PC-9 (cell line): Measurements from ENCODE around the gene GIGYF2. TPM values are rescaled to one million over a fixed set of nuclear protein-coding genes. Genes with fewer than 3 reads are reported as not detected.

Source experiments
- BruUV-seq: library from RNA; stranded (reverse); fragments of 400-500 nt; replicated peaks from 2 replicates; lab custom pipeline; 2021; lab: Mats Ljungman, UMichigan
- CTCF ChIA-PET: fragments of 300-600 bp; sonication (Branson Sonifier 250); formaldehyde crosslinking; loops from one replicate; lab custom pipeline; 2022; ENCODE audit warnings: antibody characterized with exemption; lab: Charles Lee
- POLR2A ChIA-PET: fragments of 300-600 bp; sonication (Branson Sonifier 250); formaldehyde crosslinking; loops from one replicate; lab custom pipeline; 2022; ENCODE audit warnings: antibody characterized with exemption; ENCODE audit not compliant: unreplicated experiment; lab: Charles Lee
- DNase-seq, 2 experiments: peaks; one replicate each; pipeline versions ENCODE4 v3.0.0 to v3.0.0-alpha.2; 2015 to 2022; ENCODE audit warnings: mixed read lengths in 1 of 2
- H2AFZ ChIP-seq: fragments of 200-600 bp; sonication (generic); 2 replicates; pipeline ENCODE4 v1.8.1; 2017; ENCODE audit warnings: antibody characterized with exemption
- H3F3A ChIP-seq: fragments of 200-600 bp; sonication (generic); 2 replicates; pipeline ENCODE4 v1.8.1; 2017; ENCODE audit warnings: antibody characterized with exemption, mild to moderate bottlenecking, low read depth; ENCODE audit not compliant: insufficient read depth
- H3K27ac ChIP-seq: fragments of 200-600 bp; sonication (generic); 2 replicates; pipeline ENCODE4 v1.6.1; 2016; ENCODE audit warnings: mixed run types
- H3K27me3 ChIP-seq: fragments of 200-600 bp; sonication (generic); 2 replicates; pipeline ENCODE4 v1.6.1; 2016; ENCODE audit warnings: low read depth, mixed run types; ENCODE audit not compliant: insufficient read depth
- H3K36me3 ChIP-seq: fragments of 200-600 bp; sonication (generic); 2 replicates; pipeline ENCODE4 v1.6.1; 2016; ENCODE audit warnings: low read depth, mixed run types
- H3K4me1 ChIP-seq: fragments of 200-600 bp; sonication (generic); replicated peaks from 2 replicates; pipeline ENCODE4 v1.6.1; 2016; ENCODE audit warnings: mixed run types; ENCODE audit not compliant: insufficient read depth
- H3K4me2 ChIP-seq: fragments of 200-600 bp; sonication (generic); 2 replicates; pipeline ENCODE4 v1.6.1; 2017; ENCODE audit warnings: mixed run types
- H3K4me3 ChIP-seq: fragments of 200-600 bp; sonication (generic); 2 replicates; pipeline ENCODE4 v1.6.1; 2016; ENCODE audit warnings: mixed run types
- H3K79me2 ChIP-seq: fragments of 200-600 bp; sonication (generic); 2 replicates; pipeline ENCODE4 v1.6.1; 2017; ENCODE audit warnings: low read depth, mixed run types
- H3K9me2 ChIP-seq: fragments of 200-600 bp; sonication (generic); 2 replicates; pipeline ENCODE4 v1.8.1; 2017; ENCODE audit warnings: mild to moderate bottlenecking; ENCODE audit not compliant: insufficient read depth
- H3K9me3 ChIP-seq: fragments of 200-600 bp; sonication (generic); 2 replicates; pipeline ENCODE4 v1.8.1; 2016; ENCODE audit warnings: low read depth; ENCODE audit not compliant: insufficient read depth
- H4K20me1 ChIP-seq: fragments of 200-600 bp; sonication (generic); 2 replicates; pipeline ENCODE4 v1.8.1; 2017; ENCODE audit not compliant: insufficient read depth
- CTCF ChIP-seq: fragments of 200-600 bp; sonication (generic); conservative IDR thresholded peaks from 2 replicates; pipeline ENCODE4 v1.6.1; 2017; ENCODE audit warnings: mixed run types, antibody characterized with exemption, mild to moderate bottlenecking, moderate library complexity
- EZH2 ChIP-seq: fragments of 200-600 bp; sonication (generic); IDR thresholded peaks from 2 replicates; pipeline ENCODE4 v1.8.0; 2017; ENCODE audit warnings: antibody characterized with exemption, low read depth
- intact Hi-C: fragments of 100-400 bp; cut with micrococcal nuclease; formaldehyde crosslinking; loops from one replicate; pipeline ENCODE4 v1.10.0; 2022; ENCODE audit not compliant: unreplicated experiment
- total RNA-seq: library from RNA; stranded (reverse); gene quantifications from 2 replicates; pipeline ENCODE4 v1.2.3, GENCODE V29; 2021

Gene GIGYF2
- total RNA-seq, 1 experiment from 2014 or later, result 86.4 TPM

GRCh38 chr2:232869138-232870017 lies 172.2 kb downstream of the GIGYF2 start:
- Histone ChIP-seq H3K79me2 (no peaks in the 10 kb centered on the region), H3K4me3 (no peak overlapping the region), H3K4me2 (no peak overlapping the region), H3F3A (peaks cover 8% of the 10 kb centered on the region; the same call in 1 of the 2 replicates), H3K9me3 (no peaks in the 10 kb centered on the region), H3K4me1 (no peaks in the 10 kb centered on the region), H2AFZ (no peak overlapping the region), H3K9me2 (no peaks in the 10 kb centered on the region), H3K27me3 (no peaks in the 10 kb centered on the region), H3K27ac (no peak overlapping the region), H3K36me3 (no peaks in the 10 kb centered on the region), H4K20me1 (no peaks in the 10 kb centered on the region)
- BruUV-seq, result no TSS peak
- intact Hi-C loops, result no loop called here
- ChIA-PET CTCF (no interaction called here), POLR2A (interaction anchor here (0.6 kb wide), 1 partner anchor 374 kb away, joined by 7 read pairs; no protein-coding TSS in a partner anchor)
- no peak for DNase-seq
- TF ChIP-seq EZH2, result no peak
- no peak for TF ChIP-seq CTCF

- BruUV-seq, result no TSS peak
- Histone ChIP-seq H3K4me3 (no peak within 1 kb of the TSS), H2AFZ (no peak within 1 kb of the TSS), H3F3A (peaks cover 14% of the 10 kb centered on the region; the same call in 1 of the 2 replicates), H3K36me3 (no peaks in the 10 kb centered on the region), H4K20me1 (no peaks in the 10 kb centered on the region), H3K79me2 (no peaks in the 10 kb centered on the region), H3K9me2 (no peaks in the 10 kb centered on the region), H3K4me1 (no peaks in the 10 kb centered on the region), H3K27me3 (no peaks in the 10 kb centered on the region), H3K9me3 (no peaks in the 10 kb centered on the region), H3K27ac (no peak within 1 kb of the TSS), H3K4me2 (no peak within 1 kb of the TSS)
- no peak for TF ChIP-seq EZH2
- no peak for TF ChIP-seq CTCF
- POLR2A ChIA-PET, result interaction anchor here (0.6 kb wide), 1 partner anchor 373 kb away, joined by 7 read pairs; no protein-coding TSS in a partner anchor
- DNase-seq, result no peak
- intact Hi-C loops, result no loop called here
- CTCF ChIA-PET, result no interaction called here
Measured at GRCh38 chr2:232870018-232870765, 173.1 kb downstream of the GIGYF2 start, which contains the start of gene SNORC. Gene SNORC (plus strand): TSS chr2:232870264. CDS start chr2:232870342, 78 bp downstream.

GRCh38 chr2:232870766-232871371 lies 173.7 kb downstream of the GIGYF2 start:
- Histone ChIP-seq H3K36me3 (no peaks in the 10 kb centered on the region), H3K4me2 (no peak overlapping the region), H4K20me1 (no peaks in the 10 kb centered on the region), H3K9me3 (no peaks in the 10 kb centered on the region), H3K4me1 (no peaks in the 10 kb centered on the region), H3K79me2 (no peaks in the 10 kb centered on the region), H3K9me2 (no peaks in the 10 kb centered on the region), H3K27ac (no peak overlapping the region), H3K4me3 (no peak overlapping the region), H3F3A (peaks cover 14% of the 10 kb centered on the region; the same call in 1 of the 2 replicates), H2AFZ (no peak overlapping the region), H3K27me3 (no peaks in the 10 kb centered on the region)
- POLR2A ChIA-PET, result no interaction called here
- TF ChIP-seq CTCF (no peak), EZH2 (no peak)
- BruUV-seq, result no TSS peak
- DNase-seq, result no peak
- CTCF ChIA-PET, result no interaction called here
- intact Hi-C loops, result no loop called here
